Pulmonary artery endothelial cell (primary cell): ENCODE results near the gene FCHSD2. TPM values are rescaled to one million over a fixed set of nuclear protein-coding genes. Genes with fewer than 3 reads are reported as not detected.
"Not testable (repeated sequence)": the region's sequence is repeated elsewhere in the genome, so short reads cannot be mapped to it uniquely, and the experiment has no call there.

Source experiments
- DNase-seq: peaks from one replicate; pipeline ENCODE4 v3.0.0-alpha.2; 2011; ENCODE audit warnings: low read depth, low spot score
- total RNA-seq: library from RNA; depleted of rRNA; stranded (reverse); fragments of >200 nt; gene quantifications from 2 replicates; pipeline ENCODE4 v1.2.3, GENCODE V29; 2014

The FCHSD2 gene
- total RNA-seq, 1 donor from 2014 or later = 14.9 TPM

DNA sequence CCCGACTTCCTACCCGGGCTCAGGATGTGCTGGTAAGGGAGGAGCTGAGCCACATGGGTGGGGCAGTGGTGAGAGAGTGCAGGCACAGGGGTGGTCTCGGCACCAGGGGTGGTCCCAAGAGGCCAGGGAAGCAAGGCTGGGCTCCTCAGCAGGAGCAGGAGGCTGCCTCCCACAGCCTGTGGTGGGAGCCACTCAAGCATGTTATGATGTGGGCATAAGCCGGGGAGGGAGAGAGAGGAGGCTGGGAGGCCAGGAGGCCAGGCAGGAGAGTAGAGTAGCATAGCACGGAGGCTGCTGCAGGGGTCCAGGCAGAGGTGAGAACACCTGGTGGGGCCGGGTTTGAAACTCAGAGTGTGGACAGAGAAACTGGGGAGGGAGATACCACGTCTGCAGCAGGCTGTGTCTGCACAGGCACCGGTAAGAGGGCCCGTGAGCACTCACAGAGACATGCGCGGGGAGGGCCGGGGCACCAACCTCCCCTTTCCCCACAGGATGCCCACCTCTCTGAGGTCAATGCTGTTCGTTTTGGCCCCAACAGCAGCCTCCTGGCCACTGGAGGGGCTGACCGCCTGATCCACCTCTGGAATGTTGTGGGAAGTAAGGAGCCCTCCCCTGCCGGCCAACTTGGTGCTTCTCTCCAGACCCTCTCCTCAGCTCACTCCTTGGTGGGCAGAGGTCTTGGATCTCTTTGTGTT lies 317.2 kb downstream of the FCHSD2 start:
- DNase-seq = no peak

DNA sequence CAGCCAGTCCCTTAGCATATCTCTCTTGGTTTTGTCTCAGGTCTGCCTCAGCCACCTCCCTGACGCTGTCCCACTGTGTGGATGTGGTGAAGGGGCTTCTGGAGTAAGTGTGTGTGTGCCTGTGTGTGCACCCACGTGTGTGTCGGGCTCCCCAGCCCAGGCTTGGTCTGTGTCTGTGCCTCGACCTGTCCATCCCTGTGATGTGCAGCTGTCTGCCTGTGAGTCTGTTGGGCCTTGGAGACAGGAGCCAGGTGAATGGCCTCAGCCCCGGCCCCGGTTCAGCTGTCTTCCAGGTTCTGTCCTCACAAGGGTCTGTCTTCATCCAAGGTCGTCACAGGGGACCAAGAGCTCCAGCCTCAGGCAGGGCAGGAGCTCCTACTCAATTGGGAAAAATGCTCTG lies 318.1 kb downstream of the FCHSD2 start:
- DNase-seq = no peak

DNA sequence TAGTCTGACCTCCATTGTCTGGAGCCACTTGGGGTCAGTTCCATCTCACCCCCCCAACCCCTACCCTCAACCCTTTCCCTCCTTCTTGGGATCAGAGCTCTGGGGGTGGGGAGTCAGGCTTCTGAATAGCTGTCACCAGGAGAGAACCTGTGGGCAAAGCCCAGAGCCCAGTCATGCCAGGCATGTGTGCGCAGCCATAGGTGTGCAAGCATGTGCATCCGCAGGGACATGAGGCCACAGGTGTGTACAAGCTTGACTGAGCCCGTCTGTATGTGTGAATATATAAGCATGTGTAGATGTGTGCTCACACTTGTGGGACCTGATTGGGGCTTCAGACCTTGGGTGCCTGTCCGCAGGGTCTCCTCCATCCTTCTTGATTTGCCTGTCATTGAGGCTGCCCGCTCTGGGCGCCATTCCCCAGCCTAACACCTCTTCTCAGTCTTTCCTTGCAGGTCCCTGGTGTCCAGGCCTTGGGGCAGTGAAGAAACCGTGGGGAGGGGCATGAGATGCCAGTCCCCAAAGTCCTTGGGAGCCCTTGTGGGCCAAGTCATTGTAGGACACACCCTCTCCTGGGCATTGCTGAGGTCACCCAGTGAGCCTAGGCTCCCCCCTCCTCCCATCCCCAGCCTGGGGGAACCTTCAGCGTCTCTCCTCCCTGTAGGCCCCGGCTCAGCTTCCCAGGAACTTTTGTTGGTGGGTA lies 318.9 kb downstream of the FCHSD2 start:
- no peak for DNase-seq

DNA sequence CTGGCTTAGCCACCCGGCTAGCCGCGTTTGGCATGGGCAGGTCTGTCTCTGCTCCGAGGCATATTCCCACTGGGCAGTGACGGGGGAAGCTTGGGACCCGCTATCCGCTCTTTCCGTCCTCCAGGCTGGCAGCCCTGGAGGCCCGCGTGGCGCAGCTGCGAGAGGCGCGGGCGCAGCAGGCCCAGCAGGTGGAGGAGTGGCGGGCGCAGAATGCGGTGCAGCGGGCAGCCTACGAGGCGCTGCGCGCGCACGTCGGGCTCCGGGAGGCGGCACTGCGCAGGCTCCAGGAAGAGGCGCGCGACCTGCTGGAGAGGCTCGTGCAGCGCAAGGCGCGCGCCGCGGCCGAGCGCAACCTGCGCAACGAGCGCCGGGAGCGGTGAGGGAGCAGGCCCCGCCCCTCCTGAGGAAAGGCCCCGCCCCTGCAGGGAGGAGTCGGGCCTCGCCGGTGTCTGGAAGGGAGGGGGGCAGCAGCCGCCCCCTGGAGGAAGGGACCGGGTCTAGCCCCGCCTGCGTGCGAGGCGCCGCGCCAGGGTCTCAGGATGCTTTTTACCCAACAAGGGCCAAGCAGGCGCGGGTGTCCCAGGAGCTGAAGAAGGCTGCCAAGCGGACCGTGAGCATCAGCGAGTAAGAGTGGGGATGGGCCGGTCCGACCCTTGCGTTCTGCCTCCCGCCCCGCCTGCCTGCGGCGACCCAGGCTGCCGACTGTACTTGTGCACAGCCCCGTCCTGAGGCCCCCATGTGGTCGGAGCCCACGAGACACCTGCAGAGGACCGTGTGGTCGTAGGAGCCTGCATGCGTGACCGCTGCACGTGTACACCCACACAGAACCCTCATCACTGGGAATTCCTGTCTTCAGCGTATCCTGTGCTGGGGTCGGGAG lies 320.0 kb downstream of the FCHSD2 start:
- peak; percentile 65 for DNase-seq

DNA sequence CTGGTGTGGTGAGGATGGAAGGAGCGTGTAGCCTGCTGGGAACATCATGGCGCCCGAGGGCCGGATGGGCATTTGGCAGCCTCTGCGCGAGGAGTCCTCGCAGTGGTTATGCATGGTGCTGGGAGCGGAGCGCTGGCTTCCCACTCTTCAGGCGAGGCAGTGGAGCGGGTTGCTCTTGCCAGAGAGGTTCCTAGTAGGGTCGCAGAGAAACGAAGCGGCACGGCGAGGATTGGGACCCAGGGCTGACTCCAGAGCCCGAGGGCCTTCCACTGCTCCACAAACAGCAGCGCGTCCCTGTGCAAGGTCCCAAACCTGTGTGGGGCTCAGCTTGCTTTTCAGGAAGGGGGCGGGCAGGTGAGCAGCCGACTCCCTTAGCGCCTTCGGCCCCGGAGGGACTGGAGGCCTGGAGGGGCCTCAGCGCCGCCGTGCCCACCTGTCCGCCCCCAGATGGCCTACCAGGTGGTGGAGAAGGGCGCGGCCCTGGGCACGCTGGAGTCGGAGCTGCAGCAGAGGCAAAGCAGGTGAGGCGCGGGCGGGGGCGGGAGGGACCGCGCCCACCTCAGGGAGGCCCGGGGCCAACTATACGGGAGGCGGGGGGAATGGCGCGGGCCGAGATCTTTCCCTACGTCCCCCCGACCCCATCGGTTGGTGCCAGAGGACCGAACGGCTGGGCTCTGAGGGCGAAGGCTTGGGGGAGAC lies 320.7 kb downstream of the FCHSD2 start:
- DNase-seq = no peak

DNA sequence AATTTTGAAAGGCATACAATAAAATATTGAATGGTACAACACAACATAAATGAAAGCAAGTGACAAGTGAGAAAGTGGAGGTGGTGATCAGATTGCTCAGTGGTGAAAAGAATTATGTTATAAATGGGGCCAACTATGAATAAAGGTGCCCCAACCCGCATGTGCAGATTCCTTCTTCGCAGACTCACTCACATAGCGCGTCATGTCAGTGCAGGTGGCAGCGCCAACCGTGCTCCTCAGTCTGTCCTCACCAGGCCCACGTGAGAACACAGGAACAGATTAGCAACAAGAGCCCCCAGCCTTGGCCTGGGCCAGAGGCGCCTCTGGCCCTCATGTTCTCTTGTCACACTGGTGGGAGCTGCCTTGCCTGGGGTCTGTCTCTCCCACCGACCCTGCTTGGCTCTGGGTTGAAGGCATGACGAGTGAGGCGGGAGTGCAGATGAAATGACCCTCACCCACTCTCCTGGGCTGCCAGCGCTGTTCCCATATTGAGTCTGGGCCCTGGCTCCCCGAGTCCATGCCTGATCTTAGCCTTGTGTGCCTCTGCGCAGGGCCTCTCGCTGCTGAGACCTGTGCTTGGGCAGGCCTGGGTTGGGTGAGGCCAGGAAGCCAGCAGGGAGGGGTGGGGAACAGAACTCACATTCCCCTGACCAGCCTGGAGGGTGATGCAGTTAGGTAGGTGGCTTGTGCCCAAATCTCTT lies 321.5 kb downstream of the FCHSD2 start:
- no peak for DNase-seq

DNA sequence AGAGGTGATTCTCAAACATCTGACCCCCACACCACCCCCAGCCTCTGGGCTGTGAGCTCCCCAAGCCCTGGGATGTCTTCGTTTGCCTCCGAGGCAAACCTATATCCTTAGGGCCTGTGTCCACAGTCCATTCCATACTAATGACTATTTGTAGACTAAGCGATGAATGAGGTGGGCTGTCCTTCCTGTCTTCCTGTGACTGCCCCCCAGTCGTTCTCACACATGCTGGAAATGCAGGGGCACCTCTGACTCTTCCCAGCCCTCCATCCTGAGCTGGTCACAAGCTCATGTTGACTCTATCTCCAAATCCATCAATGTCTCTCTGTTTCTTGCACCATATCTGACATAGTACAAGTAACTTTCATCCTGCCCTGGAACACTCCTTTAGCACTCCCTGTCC lies 323.1 kb downstream of the FCHSD2 start:
- no peak for DNase-seq

DNA sequence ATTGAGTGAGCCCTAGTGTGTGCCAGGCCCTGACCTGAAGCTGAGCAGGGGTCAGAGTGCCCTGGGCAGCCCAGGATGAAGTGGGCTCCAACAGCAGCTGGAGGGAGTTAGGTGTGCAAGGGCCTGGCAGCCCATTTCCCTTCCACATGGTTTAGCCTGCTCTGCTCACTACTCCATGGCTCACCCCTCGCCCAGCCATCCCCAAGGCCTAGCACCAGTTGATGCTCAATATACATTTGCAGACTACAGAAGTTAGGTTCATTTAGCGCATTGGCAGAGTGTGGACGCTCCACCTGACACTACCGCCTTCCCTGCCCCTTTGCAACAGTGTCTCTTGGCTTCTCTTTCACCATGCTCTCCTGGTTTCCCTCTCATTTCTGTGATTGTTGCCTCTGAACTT lies 324.2 kb downstream of the FCHSD2 start:
- DNase-seq = no peak

DNA sequence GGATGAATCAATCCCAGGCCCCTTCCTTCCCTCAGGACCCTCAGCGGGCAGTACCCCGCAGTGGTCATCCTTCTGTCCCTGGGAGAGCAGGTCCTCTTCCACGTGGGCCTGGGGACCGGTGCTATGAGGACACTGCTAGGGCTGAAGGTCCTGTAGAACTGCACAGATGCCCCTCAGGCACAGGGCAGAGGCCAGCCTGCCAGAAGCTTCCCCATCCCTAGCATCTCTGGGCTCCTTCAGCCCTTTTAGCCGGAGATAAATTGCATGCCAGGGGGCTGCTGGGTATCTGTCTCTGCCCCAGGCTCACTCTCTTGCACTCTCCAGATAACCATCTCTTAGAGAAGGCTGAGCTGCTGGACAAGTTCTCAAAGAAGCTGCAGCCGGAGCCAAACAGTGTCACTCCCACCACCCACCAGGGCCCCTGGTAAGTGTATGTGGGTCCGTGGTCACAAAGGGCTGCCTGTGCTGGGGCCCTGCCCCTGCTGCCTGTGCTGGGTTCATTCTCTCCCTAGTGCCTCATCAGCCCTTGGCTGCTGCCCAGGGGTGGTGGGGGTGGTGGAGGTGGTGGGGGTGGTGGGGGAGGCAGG lies 325.6 kb downstream of the FCHSD2 start:
- no peak for DNase-seq

DNA sequence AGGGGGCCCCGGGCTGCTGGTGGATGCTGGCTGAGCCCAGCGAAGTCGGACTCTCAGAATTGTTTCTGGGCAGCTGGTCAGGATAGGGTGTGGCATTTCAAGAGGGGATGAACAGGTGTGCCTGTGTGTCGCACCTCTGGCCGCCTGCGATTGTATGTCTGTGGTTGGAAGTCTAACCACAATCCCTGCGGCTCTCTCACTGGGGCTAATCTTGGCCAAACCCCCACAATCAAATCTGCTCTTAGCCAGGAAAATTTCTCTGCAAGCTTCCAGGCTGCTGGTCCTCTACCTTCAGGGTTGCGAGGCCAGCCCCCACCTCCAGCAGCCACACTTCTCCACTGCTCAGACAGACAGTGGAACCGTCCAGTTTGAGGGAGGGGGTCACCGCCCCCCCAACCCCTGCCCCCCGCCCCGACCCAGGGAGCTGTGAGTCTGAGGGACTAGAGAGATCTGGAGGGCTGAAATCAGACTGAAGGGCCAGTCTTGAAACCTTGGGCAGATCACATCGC lies 327.0 kb downstream of the FCHSD2 start:
- no peak for DNase-seq

DNA sequence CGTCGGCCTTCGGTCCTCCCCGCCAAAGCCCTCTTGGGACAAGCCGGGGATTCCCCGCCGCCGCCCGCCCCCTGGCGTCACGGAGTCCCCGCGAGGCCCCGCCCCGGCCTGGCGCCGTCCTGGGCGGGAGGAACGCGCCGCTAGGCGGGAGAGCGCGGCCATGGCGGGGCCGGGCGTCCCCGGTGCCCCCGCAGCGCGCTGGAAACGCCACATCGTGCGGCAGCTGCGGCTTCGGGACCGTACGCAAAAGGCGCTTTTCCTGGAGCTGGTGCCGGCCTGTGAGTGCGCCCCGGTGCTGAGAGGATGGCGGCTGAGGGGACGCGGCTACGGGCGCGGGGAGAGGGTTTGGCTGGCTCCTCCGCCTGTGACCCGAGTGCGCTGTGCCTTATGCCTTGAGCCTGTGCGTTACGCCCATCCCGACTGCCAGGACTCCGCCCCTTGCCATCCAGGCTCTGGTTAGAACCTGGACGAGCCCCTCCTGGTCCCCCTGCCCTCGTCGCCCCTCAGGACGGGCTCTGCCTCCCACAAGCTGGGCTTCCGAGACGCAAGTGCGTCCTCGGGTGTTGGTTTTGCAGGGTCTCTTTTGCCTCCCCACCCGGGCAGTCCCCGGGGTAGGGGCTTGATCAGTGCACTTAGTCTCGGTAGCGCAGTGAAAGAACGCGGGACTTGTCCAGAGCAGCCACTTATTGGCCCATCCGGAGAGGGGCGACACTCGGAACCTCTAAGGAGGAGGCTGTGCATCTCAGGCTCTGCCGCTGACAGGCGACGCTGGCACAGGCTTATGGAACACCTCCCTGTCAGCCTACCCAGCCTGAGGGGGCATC lies 327.6 kb downstream of the FCHSD2 start, which contains the start of gene ATG16L2:
Gene ATG16L2, plus strand, starts transcription at position 126 of the 824 bp plus-strand sequence. Its CDS starts 35 bp downstream, at position 161.
- DNase-seq = peak; percentile 55

DNA sequence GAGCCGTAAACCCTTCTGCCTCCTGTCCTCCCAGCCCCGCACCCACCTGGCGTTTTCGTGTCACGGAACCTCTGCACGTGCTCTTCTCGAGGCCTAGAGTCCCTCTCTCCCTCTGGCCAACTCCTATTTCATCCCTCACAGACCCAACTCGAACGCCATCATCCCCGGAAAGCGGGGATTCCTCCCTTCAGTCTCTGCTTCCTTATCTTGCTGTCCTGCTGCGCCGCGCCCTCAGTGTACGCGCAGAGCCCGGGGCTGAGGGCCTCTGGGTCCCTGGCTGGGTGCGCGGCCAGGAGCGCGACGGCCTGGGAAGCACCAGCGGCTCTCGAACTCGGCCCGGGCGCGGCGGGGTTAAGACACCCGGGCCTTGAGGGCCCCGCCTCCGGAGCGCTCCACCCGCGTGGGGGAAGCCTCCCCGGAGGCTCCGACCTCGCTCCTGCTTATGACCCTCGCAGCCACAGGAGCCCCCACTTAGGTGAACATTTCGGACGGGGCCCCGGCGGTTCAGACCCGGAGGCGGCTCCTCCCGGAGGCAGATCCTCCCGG lies 328.3 kb downstream of the FCHSD2 start:
- DNase-seq = no peak

DNA sequence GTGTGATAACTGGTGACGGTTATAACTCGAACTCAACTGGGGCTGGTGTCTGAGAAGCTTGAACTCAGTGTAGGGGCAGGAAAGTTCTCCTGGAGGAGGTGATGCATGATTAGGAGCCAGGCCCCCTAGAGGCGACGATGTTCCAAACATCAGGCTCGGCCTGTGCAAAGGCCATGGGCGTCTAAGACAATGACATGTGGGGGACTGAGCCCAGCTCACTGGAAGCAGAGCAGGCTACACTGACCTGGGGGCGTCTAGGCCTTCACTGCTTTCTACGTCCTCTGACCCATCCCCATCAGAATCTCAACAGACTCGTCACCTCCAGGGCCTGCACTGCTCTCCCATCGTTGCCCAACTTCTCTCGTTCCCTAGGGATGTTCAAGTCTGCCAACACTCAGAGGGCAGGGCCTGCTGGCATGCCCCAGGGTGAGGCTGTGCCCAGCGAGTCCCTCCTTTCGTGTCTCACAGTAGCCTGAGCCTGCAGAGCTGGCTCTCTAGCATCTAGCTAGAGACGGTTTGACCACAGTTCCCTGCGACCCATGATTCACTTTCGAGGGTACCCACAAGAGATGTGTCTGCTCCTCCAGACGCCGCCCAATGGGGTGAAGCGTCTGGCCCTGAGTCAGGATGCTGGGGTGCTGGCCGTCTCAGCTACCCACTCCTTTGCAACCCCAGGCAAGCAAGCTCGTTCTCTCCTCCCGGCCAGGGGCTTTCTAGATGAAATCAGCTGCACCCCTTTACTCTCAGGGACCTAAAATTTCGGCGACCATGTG lies 329.0 kb downstream of the FCHSD2 start:
- no peak for DNase-seq

DNA sequence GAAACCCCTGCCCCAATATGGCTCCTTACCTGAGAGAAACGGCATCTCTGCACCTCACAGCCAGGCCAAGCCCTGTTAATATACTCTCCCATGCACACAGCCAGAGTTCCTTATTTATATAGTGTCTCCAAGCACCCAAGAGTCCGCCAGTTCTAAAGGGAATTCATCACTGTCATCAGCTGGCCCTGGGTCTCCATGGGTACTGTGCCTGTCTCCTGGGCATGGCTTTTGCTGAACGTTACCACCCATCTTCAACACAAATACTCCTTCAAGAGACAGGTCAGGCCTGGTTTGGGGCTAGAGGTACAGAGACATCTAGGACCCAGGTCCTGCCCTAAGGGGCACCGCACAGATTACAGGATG lies 329.5 kb downstream of the FCHSD2 start:
- DNase-seq = no peak

DNA sequence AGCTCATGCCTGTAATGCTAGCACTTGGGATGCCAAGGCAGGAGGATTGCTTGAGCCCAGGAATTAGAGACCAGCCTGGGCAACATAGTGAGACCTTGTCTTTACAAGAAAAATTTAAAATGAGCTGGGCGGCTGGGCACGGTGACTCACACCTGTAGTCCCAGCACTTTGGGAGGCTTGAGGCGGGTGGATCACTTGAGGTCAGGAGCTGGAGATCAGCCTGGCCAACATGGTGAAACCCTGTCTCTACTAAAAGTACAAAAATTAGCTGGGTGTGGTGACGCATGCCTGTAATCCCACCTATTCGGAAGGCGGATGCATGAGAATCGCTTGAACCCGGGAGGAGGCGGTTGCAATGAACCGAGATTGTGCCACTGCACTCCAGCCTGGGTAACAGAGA lies 330.4 kb downstream of the FCHSD2 start:
- not testable (repeated sequence) for DNase-seq

DNA sequence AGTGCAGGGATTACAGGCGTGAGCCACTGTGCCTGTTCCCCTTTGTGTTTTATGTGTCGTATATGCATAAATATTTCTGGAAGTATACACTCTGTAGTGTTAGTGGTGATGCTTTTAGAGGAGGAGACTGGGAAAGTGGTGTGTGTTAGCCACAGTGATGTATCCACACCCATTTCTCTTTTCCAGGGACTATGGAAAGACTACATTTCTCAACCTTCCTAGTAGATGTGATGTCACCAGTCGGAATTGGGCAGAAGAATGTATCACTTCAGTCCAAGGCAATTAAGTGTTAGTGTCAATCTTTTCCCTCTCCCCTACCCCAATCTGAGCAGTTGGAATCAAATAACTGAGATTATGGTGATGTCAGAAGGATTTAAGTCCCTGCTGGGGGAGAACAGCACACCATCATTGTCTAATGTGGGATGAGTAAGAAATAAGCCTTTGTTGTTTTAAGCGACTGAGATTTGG lies 333.8 kb downstream of the FCHSD2 start:
- DNase-seq = no peak

DNA sequence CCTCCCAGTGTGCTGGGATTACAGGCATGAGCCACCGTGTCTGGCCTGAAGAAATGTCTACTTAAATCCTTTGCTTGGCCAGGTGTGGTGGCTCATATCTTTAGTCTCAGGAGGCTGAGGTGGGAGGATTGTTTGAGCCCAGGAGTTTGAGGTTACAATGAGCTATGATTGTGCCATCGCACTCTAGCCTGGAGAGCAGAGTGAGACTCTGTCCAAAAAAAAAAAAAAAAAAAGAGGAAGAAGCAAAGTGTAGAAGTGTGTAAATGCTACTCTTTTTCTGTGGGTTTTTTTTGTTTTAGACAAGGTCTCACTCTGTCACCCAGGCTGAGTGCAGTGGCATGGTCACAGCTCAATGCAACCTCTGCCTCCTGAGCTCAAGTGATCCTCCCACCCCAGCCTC lies 334.3 kb downstream of the FCHSD2 start:
- no peak for DNase-seq

DNA sequence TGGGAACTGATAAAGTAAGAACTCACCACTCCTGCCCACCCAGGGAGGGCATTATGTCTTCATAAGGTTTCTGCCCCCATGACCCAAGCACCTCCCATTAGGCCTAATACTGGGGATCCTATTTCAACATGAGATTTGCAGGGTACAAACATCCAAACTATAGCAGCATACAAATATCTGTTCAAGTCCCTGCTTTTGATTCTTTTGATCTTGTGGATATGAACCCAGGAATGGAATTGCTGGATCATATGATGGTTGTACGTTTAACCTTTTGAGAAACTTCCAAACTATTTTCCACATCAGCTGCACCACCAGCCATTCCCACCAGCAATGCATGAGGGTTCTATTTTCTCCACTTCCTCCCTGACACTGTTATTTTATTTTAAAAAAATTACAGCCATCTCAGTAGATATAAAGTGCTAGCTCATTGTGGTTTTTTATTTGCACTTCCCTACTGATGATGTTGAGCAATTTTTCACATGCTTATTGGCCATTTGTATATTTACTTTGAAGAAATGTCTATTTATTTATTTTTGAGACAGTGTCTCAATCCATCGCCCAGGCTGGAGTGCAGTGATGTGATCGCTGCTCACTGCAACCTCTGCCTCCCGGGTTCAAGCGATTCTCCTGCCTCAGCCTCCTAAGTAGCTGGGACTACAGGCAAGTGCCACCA lies 335.0 kb downstream of the FCHSD2 start:
- DNase-seq = no peak
